Glutamatergic neuron (in vitro differentiated cells): ENCODE results near the gene GRIA3. TPM values are rescaled to one million over a fixed set of nuclear protein-coding genes. Genes with fewer than 3 reads are reported as not detected.

ENCODE experiments used
- DNase-seq: peaks from one replicate; pipeline ENCODE4 v3.0.0; 2022
- H3K27ac Mint-ChIP-seq: one replicate; pipeline ENCODE4 v1.8.0; 2020; ENCODE audit warnings: mild to moderate bottlenecking, mixed read lengths, inconsistent platforms; ENCODE audit not compliant: unreplicated experiment
- H3K27me3 Mint-ChIP-seq: one replicate; pipeline ENCODE4 v1.8.0; 2020; ENCODE audit warnings: mild to moderate bottlenecking, moderate library complexity, mixed read lengths, inconsistent platforms; ENCODE audit not compliant: unreplicated experiment
- H3K36me3 Mint-ChIP-seq: one replicate; pipeline ENCODE4 v1.8.0; 2020; ENCODE audit warnings: mild to moderate bottlenecking, mixed read lengths, inconsistent platforms; ENCODE audit not compliant: unreplicated experiment
- H3K4me1 Mint-ChIP-seq: one replicate; pipeline ENCODE4 v1.8.0; 2020; ENCODE audit warnings: mild to moderate bottlenecking, low read depth, mixed read lengths, inconsistent platforms; ENCODE audit not compliant: unreplicated experiment
- H3K4me3 Mint-ChIP-seq: one replicate; pipeline ENCODE4 v1.8.0; 2020; ENCODE audit warnings: mild to moderate bottlenecking, mixed read lengths, inconsistent platforms; ENCODE audit not compliant: unreplicated experiment
- H3K9me3 Mint-ChIP-seq: one replicate; pipeline ENCODE4 v1.8.0; 2020; ENCODE audit warnings: mild to moderate bottlenecking, moderate library complexity, mixed read lengths, inconsistent platforms; ENCODE audit not compliant: unreplicated experiment
- CTCF ChIP-seq: fragments of 200-600 bp; sonication (generic); IDR thresholded peaks from one replicate; pipeline ENCODE4 v1.5.0; 2021; ENCODE audit not compliant: partially characterized antibody, unreplicated experiment
- long read RNA-seq: library from polyadenylated mRNA; unstranded; transcript quantifications from one replicate; pipeline ENCODE4 v2.0.0, GENCODE V29; 2020; ENCODE audit not compliant: unreplicated experiment
- total RNA-seq: library from RNA; stranded (reverse); fragmentation: NEBNext Ultra II Directional; extraction: Animal tissue kit (Norgen Biotek cat#: 25700); gene quantifications from one replicate; pipeline ENCODE4 v1.2.1, GENCODE V29; 2021; ENCODE audit not compliant: unreplicated experiment

GRIA3 gene
- 9.7 TPM for total RNA-seq
- long read RNA-seq, partial matches to known transcripts: 0 of 2 reads
- long read RNA-seq, other reads (novel, unspliced or antisense): 1 of 2 reads

GRCh38 chrX:123184219-123184865 lies at the start of gene GRIA3:
Gene GRIA3, plus strand, starts transcription at chrX:123184278. Its CDS starts 258 bp downstream, at chrX:123184536.
- peak; percentile 18 for DNase-seq
- Mint-ChIP-seq H3K9me3 (no peaks in the 10 kb centered on the region), H3K36me3 (no peaks in the 10 kb centered on the region), H3K4me1 (peaks cover 14% of the 10 kb centered on the region), H3K27ac (peak within 1 kb of the TSS; percentile 66), H3K4me3 (peak within 1 kb of the TSS; percentile 97), H3K27me3 (peaks cover 3% of the 10 kb centered on the region)
- no peak for TF ChIP-seq CTCF

DNA sequence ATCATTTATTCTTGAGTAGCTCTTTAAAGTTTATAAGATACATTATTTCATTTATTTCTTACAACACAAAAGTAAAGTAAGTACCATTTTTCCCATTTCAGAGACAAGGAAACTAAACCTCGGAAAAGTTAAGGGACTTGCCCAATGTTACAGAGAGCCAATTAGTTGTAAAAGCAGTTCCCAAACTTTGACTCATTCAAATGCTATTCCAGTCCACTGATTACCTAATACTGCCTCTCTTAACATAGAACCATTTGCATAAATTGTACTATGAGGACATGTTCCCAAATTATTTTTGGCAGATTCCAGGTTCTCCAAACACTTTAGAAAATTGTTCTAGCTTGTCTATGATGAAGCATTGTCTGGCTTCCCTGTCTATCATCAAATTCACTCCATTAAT lies 45.6 kb upstream of the GRIA3 start:
- Mint-ChIP-seq H3K9me3 (no peaks in the 10 kb centered on the region), H3K4me3 (no peak overlapping the region), H3K4me1 (no peaks in the 10 kb centered on the region), H3K27ac (no peak overlapping the region), H3K27me3 (peaks cover 1% of the 10 kb centered on the region), H3K36me3 (no peaks in the 10 kb centered on the region)
- no peak for DNase-seq
- no peak for TF ChIP-seq CTCF

- Mint-ChIP-seq H3K9me3 (no peaks in the 10 kb centered on the region), H3K27ac (no peak overlapping the region), H3K4me3 (no peak overlapping the region), H3K36me3 (no peaks in the 10 kb centered on the region), H3K4me1 (no peaks in the 10 kb centered on the region), H3K27me3 (peaks cover 1% of the 10 kb centered on the region)
- no peak for TF ChIP-seq CTCF
- no peak for DNase-seq
Observed at GRCh38 chrX:123140454-123140853, 43.6 kb upstream of the GRIA3 start.

- H3K4me3 Mint-ChIP-seq: no peak overlapping the region
- no peak overlapping the region for H3K27ac Mint-ChIP-seq
- H3K36me3 Mint-ChIP-seq: no peaks in the 10 kb centered on the region
- DNase-seq: no peak
- no peaks in the 10 kb centered on the region for H3K9me3 Mint-ChIP-seq
- no peaks in the 10 kb centered on the region for H3K4me1 Mint-ChIP-seq
- TF ChIP-seq CTCF: no peak
- peaks cover 1% of the 10 kb centered on the region for H3K27me3 Mint-ChIP-seq
Observed at GRCh38 chrX:123140904-123141303, 43.2 kb upstream of the GRIA3 start.

- H3K4me3 Mint-ChIP-seq: no peak overlapping the region
- no peak overlapping the region for H3K27ac Mint-ChIP-seq
- no peaks in the 10 kb centered on the region for H3K4me1 Mint-ChIP-seq
- no peaks in the 10 kb centered on the region for H3K27me3 Mint-ChIP-seq
- no peaks in the 10 kb centered on the region for H3K9me3 Mint-ChIP-seq
- no peak for DNase-seq
- TF ChIP-seq CTCF: no peak
- H3K36me3 Mint-ChIP-seq: no peaks in the 10 kb centered on the region
Observed at GRCh38 chrX:123153846-123154335, 30.2 kb upstream of the GRIA3 start.
